BJ (cell line): Measurements from ENCODE around the gene FMC1. TPM values are rescaled to one million over a fixed set of nuclear protein-coding genes. Genes with fewer than 3 reads are reported as not detected.
"Not testable (repeated sequence)": the region's sequence is repeated elsewhere in the genome, so short reads cannot be mapped to it uniquely, and the experiment has no call there.

Experiments used
- CTCF ChIA-PET: fragments of 350-600 bp; formaldehyde crosslinking; extraction: SDS; loops from one replicate; lab custom pipeline; 2021; ENCODE audit warnings: antibody characterized with exemption, inconsistent platforms; lab: Yijun Ruan, JAX
- POLR2A ChIA-PET: fragments of 300-600 bp; sonication (Branson Sonifier 250); formaldehyde crosslinking; extraction: SDS; loops from one replicate; lab custom pipeline; 2021; ENCODE audit warnings: antibody characterized with exemption; lab: Charles Lee
- DNase-seq: peaks from one replicate; pipeline ENCODE4 v3.0.0-alpha.2; 2011; ENCODE audit warnings: low read depth
- H3K27me3 ChIP-seq: 2 replicates; pipeline ENCODE4 v1.6.0; 2011; ENCODE audit warnings: low read length; ENCODE audit not compliant: control insufficient read depth, insufficient read depth
- H3K36me3 ChIP-seq: 2 replicates; pipeline ENCODE4 v1.5.1; 2011; ENCODE audit warnings: low read length; ENCODE audit not compliant: control insufficient read depth, insufficient read depth
- H3K4me3 ChIP-seq: 2 replicates; pipeline ENCODE4 v1.5.1; 2011; ENCODE audit warnings: low read depth, mild to moderate bottlenecking, control low read depth, low read length
- CTCF ChIP-seq: IDR thresholded peaks from 2 replicates; pipeline ENCODE4 v1.5.1; 2011; ENCODE audit warnings: low read depth, mild to moderate bottlenecking, control low read depth, inconsistent platforms, low read length, moderate library complexity; ENCODE audit not compliant: insufficient read depth
- polyA plus RNA-seq: library from polyadenylated mRNA; depleted of rRNA; stranded (reverse); fragments of >200 nt; gene quantifications from 2 replicates; pipeline ENCODE4 v1.2.3, GENCODE V29; 2011

Gene FMC1
- polyA plus RNA-seq, 1 experiment: 12.1 TPM

GRCh38 chr7:139332697-139333359, 8.3 kb upstream of the FMC1 start:
- H3K27me3 ChIP-seq: no peaks in the 10 kb centered on the region
- H3K36me3 ChIP-seq: no peaks in the 10 kb centered on the region
- no peak for DNase-seq
- no peak overlapping the region for H3K4me3 ChIP-seq
- CTCF ChIA-PET: interaction anchor here (0.6 to 1.0 kb wide), 3 partner anchors 9 to 225 kb away, joined by 3 to 4 read pairs (median 4); no protein-coding TSS in a partner anchor
- TF ChIP-seq CTCF: no peak
- POLR2A ChIA-PET: no interaction called here

DNA sequence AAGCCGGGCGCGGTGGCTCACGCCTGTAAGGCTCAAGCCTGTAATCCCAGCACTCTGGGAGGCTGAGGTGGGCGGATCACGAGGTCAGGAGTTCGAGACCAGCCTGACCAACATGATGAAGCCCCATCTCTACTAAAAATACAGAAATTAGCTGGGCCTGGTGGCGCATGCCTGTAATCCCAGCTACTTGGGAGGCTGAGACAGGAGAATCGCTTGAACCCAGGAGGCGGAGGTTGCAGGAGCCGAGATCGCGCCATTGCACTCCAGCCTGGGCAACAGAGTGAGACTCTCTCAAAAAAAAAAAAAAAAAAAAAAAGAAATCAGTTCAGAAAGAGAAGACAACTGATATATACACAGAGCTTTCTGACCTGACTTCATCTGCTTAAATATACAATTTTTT, 7.7 kb upstream of the FMC1 start:
- H3K4me3 ChIP-seq, H3K36me3 ChIP-seq, H3K27me3 ChIP-seq, DNase-seq, POLR2A ChIA-PET: not testable (repeated sequence)
- CTCF ChIA-PET: interaction anchor here (0.9 kb wide), 1 partner anchor 13 kb away, joined by 3 read pairs; no protein-coding TSS in a partner anchor

DNA sequence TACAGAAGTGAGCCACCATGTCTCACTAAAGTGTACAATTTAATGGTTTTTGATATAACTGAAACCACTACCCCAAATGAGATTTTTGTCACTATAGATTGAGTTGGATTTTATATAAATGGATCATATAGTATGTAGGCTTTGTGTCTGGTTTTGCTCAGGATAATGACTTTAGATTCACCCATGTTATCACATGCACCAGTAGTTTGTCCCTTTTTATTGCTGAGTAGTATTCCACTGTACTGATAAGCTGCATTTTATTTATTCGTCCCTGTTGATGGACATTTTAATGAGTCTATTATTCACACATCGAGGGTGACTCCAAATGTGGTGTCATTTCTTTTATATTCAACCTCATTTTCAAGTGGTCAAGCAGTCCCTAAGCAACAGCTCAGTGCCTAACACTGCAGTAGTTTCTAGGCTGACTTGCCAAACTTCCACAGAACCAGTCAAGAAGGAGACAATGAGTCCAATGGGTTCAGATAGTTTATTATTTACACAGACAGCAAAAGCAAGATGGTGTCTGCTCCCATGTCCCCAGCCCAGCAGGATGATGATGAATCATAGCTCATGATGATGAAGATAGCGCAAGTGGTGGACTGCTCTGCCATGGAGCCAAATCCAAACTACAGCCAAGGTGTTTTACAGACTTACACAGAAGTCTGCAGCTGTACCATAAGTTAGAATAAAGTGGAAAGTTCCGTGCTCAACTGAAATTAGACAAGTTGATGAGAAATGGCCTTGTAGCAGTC, 6.6 kb upstream of the FMC1 start:
- Histone ChIP-seq H3K36me3 (no peaks in the 10 kb centered on the region), H3K27me3 (no peaks in the 10 kb centered on the region), H3K4me3 (no peak overlapping the region)
- no peak for TF ChIP-seq CTCF
- CTCF ChIA-PET: no interaction called here
- DNase-seq: no peak
- POLR2A ChIA-PET: no interaction called here

- TF ChIP-seq CTCF: no peak
- no peak overlapping the region for H3K4me3 ChIP-seq
- ChIA-PET POLR2A (no interaction called here), CTCF (interaction anchor here (0.7 to 1.4 kb wide), 4 partner anchors 9 to 32 kb away, joined by 4 to 8 read pairs (median 4); no protein-coding TSS in a partner anchor)
- no peak for DNase-seq
- H3K36me3 ChIP-seq: no peaks in the 10 kb centered on the region
- H3K27me3 ChIP-seq: no peaks in the 10 kb centered on the region
These were observed 2.1 kb upstream of the FMC1 start for GRCh38 chr7:139339025-139339424.

DNA sequence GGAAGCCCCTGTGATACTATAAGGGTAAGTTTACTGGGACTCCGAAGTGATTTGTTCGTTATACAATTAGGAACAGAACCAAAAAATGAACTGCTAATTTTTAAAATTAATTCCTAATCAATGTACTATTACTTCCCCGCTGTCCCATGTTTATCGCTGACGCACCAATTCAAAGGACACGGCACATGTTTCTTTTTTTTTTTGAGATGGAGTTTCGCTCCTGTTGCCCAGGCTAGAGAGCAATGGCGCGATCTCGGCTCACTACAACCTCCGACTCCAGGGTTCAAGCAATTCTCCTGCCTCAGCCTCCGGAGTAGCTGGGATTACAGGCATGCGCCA, 1.5 kb upstream of the FMC1 start:
- Histone ChIP-seq H3K36me3 (no peaks in the 10 kb centered on the region), H3K4me3 (peak overlapping the region; percentile 91), H3K27me3 (no peaks in the 10 kb centered on the region)
- no peak for TF ChIP-seq CTCF
- ChIA-PET POLR2A (interaction anchor here (1.0 kb wide), 1 partner anchor 20 kb away, joined by 5 read pairs; the partner anchor contains the start of gene LUC7L2), CTCF (interaction anchor here (0.7 to 1.4 kb wide), 4 partner anchors 9 to 69 kb away, joined by 3 to 6 read pairs (median 4); no protein-coding TSS in a partner anchor)
- no peak for DNase-seq
